GM12892 (cell line): ENCODE data around the gene PTPN22.

Experiments used
- DNase-seq: peaks from one replicate; pipeline ENCODE4 v3.0.0; 2011; ENCODE audit not compliant: insufficient read length
- FAIRE-seq: peaks from 2 replicates; lab custom pipeline; 2011; peaks lifted over from hg19 to GRCh38; lab: Jason Lieb, UNC
- POLR2A ChIP-seq: IDR thresholded peaks from 2 replicates; pipeline ENCODE4 v1.6.1; 2011; ENCODE audit warnings: low read depth, low read length, control low read depth
- POLR2AphosphoS5 ChIP-seq: IDR thresholded peaks from 2 replicates; pipeline ENCODE4 v1.6.1; 2011; ENCODE audit warnings: low read depth, low read length, control low read depth
- TAF1 ChIP-seq: IDR thresholded peaks from 2 replicates; pipeline ENCODE4 v1.6.1; 2011; ENCODE audit warnings: low read depth, mild to moderate bottlenecking, control low read depth, low read length, borderline replicate concordance

The PTPN22 gene

GRCh38 chr1:113903501-113904292 lies 32.2 kb upstream of the PTPN22 start:
- DNase-seq (no peak), FAIRE-seq (no peak)
- TF ChIP-seq TAF1 (no peak), POLR2A (no peak), POLR2AphosphoS5 (no peak)

GRCh38 chr1:113901191-113901590 lies 29.7 kb upstream of the PTPN22 start:
- TF ChIP-seq POLR2A (no peak), TAF1 (no peak), POLR2AphosphoS5 (no peak)
- DNase-seq (no peak), FAIRE-seq (no peak)

DNA sequence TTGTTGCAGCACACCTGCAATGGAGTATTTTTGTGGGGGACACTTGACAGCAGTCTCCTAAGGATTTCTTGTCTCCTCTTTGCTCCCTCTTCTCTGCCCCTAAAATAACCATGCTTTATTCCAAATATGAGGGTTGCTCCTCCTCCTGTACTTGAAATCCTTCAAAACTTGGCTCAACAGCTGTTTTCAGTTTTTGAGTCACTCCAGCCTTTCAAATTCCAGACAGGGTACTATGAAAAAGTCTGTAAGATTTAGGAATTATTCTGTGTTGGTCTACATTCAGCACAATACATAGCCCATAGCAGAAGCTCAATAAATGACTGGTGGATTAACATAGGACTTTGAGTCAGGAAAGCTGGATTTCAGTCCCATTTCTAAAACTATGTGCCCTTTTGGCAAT lies 27.6 kb upstream of the PTPN22 start:
- FAIRE-seq (no peak), DNase-seq (no peak)
- TF ChIP-seq POLR2AphosphoS5 (no peak), TAF1 (no peak), POLR2A (no peak)

DNA sequence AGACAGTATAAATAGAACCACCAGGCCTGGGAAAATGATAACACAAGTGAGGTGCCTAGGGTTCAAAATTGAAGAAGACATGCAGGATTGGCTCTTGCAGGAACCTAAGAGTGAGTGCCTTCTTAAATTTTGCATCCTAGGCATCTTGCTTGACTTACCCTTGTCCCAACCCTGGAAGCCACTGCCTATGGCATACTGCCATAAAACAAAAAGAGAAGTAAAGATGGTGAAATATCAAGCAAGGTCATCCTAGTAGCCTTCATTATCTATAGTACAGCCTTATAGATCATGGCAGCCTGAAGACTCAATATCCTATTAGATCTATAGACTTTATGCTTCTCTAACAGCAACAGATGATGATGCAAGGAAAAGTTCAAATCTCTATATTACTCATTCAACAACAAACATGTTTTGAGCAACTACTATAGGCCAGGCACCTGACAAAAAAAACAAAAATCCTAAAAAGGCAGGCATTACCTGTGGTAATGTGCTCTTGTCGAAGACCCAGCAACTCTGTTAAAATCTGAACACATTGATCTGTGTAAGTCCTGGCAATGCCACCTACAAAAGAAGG lies 26.8 kb upstream of the PTPN22 start:
- no peak for DNase-seq
- no peak for FAIRE-seq
- TF ChIP-seq POLR2A, result no peak
- TF ChIP-seq TAF1, result no peak

DNA sequence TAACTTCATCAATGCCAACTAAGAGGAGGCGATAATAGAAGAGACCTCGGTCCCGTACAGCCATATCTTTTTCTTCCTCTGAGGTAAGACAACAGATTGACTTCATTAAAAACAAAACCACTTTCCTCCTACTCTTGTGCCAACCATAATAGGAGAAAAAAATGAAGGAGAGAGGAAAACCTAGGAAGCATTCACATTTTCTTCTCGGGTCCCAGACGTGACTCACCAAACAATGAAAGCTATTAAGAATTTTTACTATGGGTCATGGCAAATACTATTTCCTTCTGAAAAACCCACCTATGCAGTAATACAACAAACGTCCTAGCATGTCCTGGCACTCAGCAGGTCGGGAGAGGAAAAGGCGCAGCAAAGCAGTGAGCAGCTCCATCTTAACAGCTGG lies 24.4 kb upstream of the PTPN22 start:
- no peak for DNase-seq
- TF ChIP-seq POLR2A (no peak), TAF1 (no peak), POLR2AphosphoS5 (no peak)
- no peak for FAIRE-seq

- DNase-seq, result no peak
- FAIRE-seq, result no peak
- no peak for TF ChIP-seq TAF1
These were observed 23.6 kb upstream of the PTPN22 start for GRCh38 chr1:113895098-113895497.

- TF ChIP-seq POLR2AphosphoS5 (no peak), POLR2A (no peak), TAF1 (no peak)
These were observed 21.8 kb upstream of the PTPN22 start for GRCh38 chr1:113893267-113893666.

DNA sequence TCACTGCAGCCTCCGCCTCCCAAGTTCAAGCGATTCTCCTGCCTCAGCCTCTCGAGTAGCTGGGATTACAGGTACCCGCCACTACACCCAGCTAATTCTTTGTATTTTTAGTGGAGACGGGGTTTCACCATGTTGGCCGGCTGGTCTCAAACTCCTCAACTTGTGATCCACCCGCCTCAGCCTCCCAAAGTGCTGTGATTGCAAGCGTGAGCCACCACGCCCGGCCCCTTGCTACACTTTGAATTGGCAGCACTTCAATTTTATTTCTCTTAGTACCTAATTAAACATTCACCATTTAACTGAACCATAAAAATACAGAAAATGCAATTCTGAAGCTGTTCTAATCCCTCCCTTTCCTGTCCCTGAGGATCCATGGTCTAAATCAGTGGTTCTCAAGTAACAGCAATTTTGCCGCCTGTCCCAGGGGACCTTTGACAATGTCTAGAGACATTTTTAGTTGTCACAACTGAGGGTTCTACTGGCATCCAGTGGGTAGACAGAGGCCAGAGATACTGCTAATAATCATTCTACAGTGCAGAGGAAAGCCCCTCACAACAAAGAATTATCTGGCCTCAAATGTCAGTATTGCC lies 20.2 kb upstream of the PTPN22 start:
- FAIRE-seq, result no peak
- DNase-seq, result no peak
- TF ChIP-seq TAF1, result no peak
- TF ChIP-seq POLR2A, result no peak
- TF ChIP-seq POLR2AphosphoS5, result no peak

More at GRCh38 chr1:113893267-113893666, 21.8 kb upstream of the PTPN22 start:
- no peak for DNase-seq
- no peak for FAIRE-seq

- TF ChIP-seq POLR2AphosphoS5 (no peak), POLR2A (no peak), TAF1 (no peak)
- DNase-seq, result no peak
- FAIRE-seq, result no peak
These were observed 19.3 kb upstream of the PTPN22 start for GRCh38 chr1:113890816-113891215.

DNA sequence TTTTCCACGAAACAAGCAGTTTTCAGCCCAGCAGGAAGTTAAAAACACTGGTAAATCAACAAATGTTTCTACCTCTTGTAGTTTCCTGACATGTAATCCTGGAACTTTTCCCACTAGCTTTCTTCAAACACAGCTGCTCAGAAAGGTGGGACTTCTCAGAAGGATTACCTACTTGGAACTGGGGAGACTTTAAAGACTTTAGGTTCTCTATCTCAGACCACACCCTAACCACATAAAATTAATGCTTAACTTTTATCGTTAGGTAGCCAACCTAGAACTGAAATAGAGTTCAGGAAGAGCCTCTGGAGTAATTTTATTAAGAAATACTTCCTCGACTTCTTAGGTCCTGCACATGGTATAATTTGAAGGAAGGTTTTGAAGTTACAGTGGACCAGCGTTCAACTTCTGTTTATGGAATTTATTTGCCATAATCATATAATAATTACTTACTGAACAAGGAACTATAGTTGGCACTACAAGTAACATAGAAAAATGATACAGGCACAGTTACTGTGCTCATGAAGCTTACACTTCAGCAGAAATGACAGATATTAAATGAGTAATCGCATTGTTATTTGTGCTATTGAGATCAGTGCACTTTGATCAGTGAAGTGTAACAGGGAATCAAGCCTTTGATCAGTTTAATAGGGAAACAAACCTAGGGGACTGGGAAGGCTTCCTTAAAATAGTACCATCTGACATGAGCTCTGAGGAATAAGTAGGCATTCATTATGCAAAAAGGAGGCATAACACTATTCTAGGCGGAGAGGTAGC lies 16.1 kb upstream of the PTPN22 start, which contains the start of gene BCL2L15:
Gene BCL2L15 (minus strand): TSS at position 180 of the 774 bp plus-strand sequence. CDS start 206 bp downstream, outside the sequence.
- FAIRE-seq, result no peak
- TF ChIP-seq POLR2AphosphoS5 (no peak), POLR2A (no peak), TAF1 (no peak)
- DNase-seq, result no peak
